ENCODE results near the gene MACO1.
"Not testable (repeated sequence)": the region's sequence is repeated elsewhere in the genome, so short reads cannot be mapped to it uniquely, and the experiment has no call there.

GRCh38 chr1:25389721-25390120 is 41.0 kb upstream of the MACO1 start:
- TF ChIP-seq POLR2AphosphoS5 (IDR thresholded peaks at IDR 0.05; ENCODE audit: low read depth, low read length); CTCF (IDR thresholded peaks at IDR 0.05 in 2 of 3, conservative IDR thresholded peaks at IDR 0.05 in 1 of 3; ENCODE audit: borderline replicate concordance in 1 of 3, insufficient read depth in 1 of 3, low read depth in 2 of 3, low read length in 2 of 3); ZNF274 (IDR thresholded peaks at IDR 0.05; ENCODE audit: low read depth, low read length); MAX (IDR thresholded peaks at IDR 0.05): not testable (repeated sequence)
- TF ChIP-seq, protein P1, sequence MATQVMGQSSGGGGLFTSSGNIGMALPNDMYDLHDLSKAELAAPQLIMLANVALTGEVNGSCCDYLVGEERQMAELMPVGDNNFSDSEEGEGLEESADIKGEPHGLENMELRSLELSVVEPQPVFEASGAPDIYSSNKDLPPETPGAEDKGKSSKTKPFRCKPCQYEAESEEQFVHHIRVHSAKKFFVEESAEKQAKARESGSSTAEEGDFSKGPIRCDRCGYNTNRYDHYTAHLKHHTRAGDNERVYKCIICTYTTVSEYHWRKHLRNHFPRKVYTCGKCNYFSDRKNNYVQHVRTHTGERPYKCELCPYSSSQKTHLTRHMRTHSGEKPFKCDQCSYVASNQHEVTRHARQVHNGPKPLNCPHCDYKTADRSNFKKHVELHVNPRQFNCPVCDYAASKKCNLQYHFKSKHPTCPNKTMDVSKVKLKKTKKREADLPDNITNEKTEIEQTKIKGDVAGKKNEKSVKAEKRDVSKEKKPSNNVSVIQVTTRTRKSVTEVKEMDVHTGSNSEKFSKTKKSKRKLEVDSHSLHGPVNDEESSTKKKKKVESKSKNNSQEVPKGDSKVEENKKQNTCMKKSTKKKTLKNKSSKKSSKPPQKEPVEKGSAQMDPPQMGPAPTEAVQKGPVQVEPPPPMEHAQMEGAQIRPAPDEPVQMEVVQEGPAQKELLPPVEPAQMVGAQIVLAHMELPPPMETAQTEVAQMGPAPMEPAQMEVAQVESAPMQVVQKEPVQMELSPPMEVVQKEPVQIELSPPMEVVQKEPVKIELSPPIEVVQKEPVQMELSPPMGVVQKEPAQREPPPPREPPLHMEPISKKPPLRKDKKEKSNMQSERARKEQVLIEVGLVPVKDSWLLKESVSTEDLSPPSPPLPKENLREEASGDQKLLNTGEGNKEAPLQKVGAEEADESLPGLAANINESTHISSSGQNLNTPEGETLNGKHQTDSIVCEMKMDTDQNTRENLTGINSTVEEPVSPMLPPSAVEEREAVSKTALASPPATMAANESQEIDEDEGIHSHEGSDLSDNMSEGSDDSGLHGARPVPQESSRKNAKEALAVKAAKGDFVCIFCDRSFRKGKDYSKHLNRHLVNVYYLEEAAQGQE (IDR thresholded peaks at IDR 0.05; ENCODE audit: low read depth): not testable (repeated sequence)
